Smooth muscle cell (in vitro differentiated cells): ENCODE measurements around the gene DGUOK. TPM values are rescaled to one million over a fixed set of nuclear protein-coding genes. Genes with fewer than 3 reads are reported as not detected.
A peak's percentile ranks its signal among the peaks of the same experiment; 100 is the strongest.

ENCODE experiments used
- DNase-seq: peaks from one replicate; lab custom pipeline; 2025; ENCODE audit not compliant: unreplicated experiment; lab: John Stamatoyannopoulos, UW
- H2AFZ ChIP-seq: fragments of 200-600 bp; sonication (generic); 2 replicates; pipeline ENCODE4 v1.6.0; 2016; ENCODE audit warnings: antibody characterized with exemption, low read depth, mild to moderate bottlenecking
- H3F3A ChIP-seq: fragments of 200-600 bp; sonication (generic); 2 replicates; pipeline ENCODE4 v1.6.0; 2017; ENCODE audit warnings: antibody characterized with exemption, low read depth
- H3K27ac ChIP-seq: fragments of 200-600 bp; sonication (generic); 2 replicates; pipeline ENCODE4 v1.5.1; 2016; ENCODE audit warnings: low read depth, mild to moderate bottlenecking
- H3K27me3 ChIP-seq: fragments of 200-600 bp; sonication (generic); 2 replicates; pipeline ENCODE4 v1.6.1; 2016; ENCODE audit warnings: low read depth, mild to moderate bottlenecking
- H3K36me3 ChIP-seq: fragments of 200-600 bp; sonication (generic); 2 replicates; pipeline ENCODE4 v1.5.1; 2016; ENCODE audit warnings: low read depth
- H3K4me1 ChIP-seq: fragments of 200-600 bp; sonication (generic); 2 replicates; pipeline ENCODE4 v1.5.1; 2016; ENCODE audit warnings: low read depth
- H3K4me2 ChIP-seq: fragments of 200-600 bp; sonication (generic); 2 replicates; pipeline ENCODE4 v1.6.0; 2016; ENCODE audit warnings: mild to moderate bottlenecking
- H3K4me3 ChIP-seq: fragments of 200-600 bp; sonication (generic); 2 replicates; pipeline ENCODE4 v1.5.1; 2016; ENCODE audit warnings: mild to moderate bottlenecking
- H3K79me2 ChIP-seq: fragments of 200-600 bp; sonication (generic); 2 replicates; pipeline ENCODE4 v1.6.0; 2016; ENCODE audit warnings: low read depth, mild to moderate bottlenecking
- H3K9ac ChIP-seq: fragments of 200-600 bp; sonication (generic); 2 replicates; pipeline ENCODE4 v1.6.0; 2016; ENCODE audit warnings: low read depth
- H3K9me3 ChIP-seq: fragments of 200-600 bp; sonication (generic); replicated peaks from 2 replicates; pipeline ENCODE4 v1.5.1; 2016; ENCODE audit warnings: low read depth
- H4K20me1 ChIP-seq: fragments of 200-600 bp; sonication (generic); 2 replicates; pipeline ENCODE4 v1.6.0; 2016; ENCODE audit warnings: low read depth
- WGBS: methylation state at CpG from one replicate; pipeline ENCODE4 v1.1.7; 2016; ENCODE audit warnings: low lambda C conversion rate; 5-methylcytosine and 5-hydroxymethylcytosine counted together
- polyA plus RNA-seq: library from polyadenylated mRNA; unstranded; fragments of >200 nt; fragmentation: Nextera tagmentation; extraction: Ambion mirVana; gene quantifications from 2 replicates; pipeline ENCODE4 v1.2.1, GENCODE V29; 2016
- total RNA-seq: library from RNA; depleted of rRNA; stranded (reverse); fragments of >200 nt; gene quantifications from 2 replicates; pipeline ENCODE4 v1.2.3, GENCODE V29; 2014
- TF ChIP-seq, protein P1 (sequence below): fragments of 200-600 bp; sonication (generic); IDR thresholded peaks from 2 replicates; pipeline ENCODE4 v1.5.1; 2017; ENCODE audit warnings: borderline replicate concordance, mild to moderate bottlenecking, antibody characterized with exemption; ENCODE audit not compliant: insufficient read depth, poor library complexity, severe bottlenecking

Gene DGUOK
- total and polyA plus RNA-seq, 2 experiments from 2014 or later, result 112 to 154 TPM

DNA sequence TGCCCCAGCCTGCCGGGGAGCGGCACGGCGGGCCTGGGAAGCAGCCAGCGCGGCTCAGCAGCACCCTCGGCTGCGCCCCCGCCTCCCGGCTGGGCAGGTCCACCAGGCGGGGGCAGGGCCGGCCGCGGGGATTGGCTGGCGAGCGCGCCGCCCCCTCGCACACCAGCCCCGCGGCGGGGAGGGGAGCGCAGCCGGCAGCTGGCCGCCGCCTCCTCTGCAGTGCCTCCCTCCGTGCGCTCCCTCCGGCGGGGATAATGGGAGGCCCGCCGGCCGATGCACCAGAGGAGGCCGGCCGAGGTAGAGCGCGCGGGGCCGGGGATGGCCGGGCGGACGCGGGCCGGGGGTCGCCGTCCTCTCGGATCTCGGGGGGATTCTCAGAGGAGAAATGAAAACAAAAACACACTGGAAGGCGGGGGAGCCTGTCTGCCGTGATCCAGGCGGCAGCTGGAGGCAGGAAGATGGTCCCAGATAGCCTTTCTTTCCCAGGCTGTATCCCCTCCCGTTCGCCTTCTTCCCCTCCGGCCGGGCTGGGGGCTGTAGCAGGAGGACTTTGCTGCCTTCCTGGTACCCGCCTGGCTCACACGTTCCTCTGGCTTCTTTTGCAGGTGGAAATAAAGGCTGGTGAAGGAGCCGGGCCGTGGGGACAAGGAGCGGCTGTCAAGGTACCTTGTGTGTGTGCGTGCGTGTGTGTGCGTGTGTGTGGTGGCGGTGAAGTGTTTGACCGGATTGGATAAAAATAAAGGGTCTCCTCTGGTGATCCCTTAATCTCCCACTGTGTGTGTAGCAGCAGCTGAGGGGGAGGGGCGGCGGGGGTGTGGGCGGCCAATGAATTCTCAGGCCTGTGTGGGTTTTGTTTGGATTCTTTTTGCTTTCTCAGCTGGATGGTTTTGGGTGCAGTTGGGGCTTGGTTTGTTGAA is 76.1 kb downstream of the DGUOK start:
- peak overlapping the region; percentile 39 for H2AFZ ChIP-seq
- TF ChIP-seq, protein P1, sequence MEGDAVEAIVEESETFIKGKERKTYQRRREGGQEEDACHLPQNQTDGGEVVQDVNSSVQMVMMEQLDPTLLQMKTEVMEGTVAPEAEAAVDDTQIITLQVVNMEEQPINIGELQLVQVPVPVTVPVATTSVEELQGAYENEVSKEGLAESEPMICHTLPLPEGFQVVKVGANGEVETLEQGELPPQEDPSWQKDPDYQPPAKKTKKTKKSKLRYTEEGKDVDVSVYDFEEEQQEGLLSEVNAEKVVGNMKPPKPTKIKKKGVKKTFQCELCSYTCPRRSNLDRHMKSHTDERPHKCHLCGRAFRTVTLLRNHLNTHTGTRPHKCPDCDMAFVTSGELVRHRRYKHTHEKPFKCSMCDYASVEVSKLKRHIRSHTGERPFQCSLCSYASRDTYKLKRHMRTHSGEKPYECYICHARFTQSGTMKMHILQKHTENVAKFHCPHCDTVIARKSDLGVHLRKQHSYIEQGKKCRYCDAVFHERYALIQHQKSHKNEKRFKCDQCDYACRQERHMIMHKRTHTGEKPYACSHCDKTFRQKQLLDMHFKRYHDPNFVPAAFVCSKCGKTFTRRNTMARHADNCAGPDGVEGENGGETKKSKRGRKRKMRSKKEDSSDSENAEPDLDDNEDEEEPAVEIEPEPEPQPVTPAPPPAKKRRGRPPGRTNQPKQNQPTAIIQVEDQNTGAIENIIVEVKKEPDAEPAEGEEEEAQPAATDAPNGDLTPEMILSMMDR, result no peak
- H3K79me2 ChIP-seq, result peaks cover 39% of the 10 kb centered on the region
- H3F3A ChIP-seq, result peaks cover 11% of the 10 kb centered on the region
- H3K27me3 ChIP-seq, result no peaks in the 10 kb centered on the region
- 1% methylated on average over 41 of the region's 68 CpGs for WGBS
- peak overlapping the region; percentile 89 for H3K9ac ChIP-seq
- H4K20me1 ChIP-seq, result peaks cover 86% of the 10 kb centered on the region
- H3K4me3 ChIP-seq, result peak overlapping the region; percentile 84
- H3K27ac ChIP-seq, result peak overlapping the region; percentile 95
- no peaks in the 10 kb centered on the region for H3K9me3 ChIP-seq
- peak overlapping the region; percentile 100 for H3K4me2 ChIP-seq
- H3K36me3 ChIP-seq, result no peaks in the 10 kb centered on the region
- DNase-seq, result peak; percentile 67
- peaks cover 55% of the 10 kb centered on the region for H3K4me1 ChIP-seq

DNA sequence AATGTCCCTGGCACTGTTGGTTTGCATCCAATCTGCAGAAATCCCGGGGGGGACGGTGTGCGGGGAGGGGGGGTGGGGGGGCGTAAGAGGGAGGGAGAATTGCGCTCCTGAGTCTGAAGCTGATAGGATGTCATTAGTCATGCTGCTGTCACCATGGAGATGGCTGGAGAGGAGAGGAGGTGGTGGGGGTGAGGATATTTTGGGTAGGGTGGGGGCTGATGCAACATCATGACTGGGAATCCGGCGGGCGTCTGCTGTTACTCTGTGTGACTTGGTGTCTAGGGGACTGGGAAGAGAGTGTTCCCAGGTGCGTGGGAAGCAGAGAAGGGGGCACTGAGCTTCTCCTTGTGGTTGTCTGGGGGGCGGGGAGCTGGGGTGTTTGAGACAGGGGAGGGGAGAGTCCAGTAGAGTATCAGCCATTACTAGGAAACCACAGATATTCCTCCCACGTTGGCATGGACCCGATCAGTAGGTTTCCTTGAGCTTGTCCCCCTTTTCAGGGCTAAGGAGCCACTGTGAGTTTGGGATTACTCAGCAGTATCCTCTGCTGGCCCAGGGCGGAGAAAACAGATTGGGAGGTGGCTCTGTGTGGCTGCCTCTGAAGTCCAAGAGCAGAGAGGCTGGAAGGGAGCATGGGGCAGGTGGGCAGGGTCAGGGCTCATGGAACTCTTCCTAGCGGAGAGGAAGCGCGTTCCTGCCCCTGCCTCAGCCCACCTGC is 77.0 kb downstream of the DGUOK start:
- H2AFZ ChIP-seq, result no peak overlapping the region
- peak overlapping the region; percentile 100 for H3K4me2 ChIP-seq
- H3K4me1 ChIP-seq, result peaks cover 63% of the 10 kb centered on the region
- DNase-seq, result no peak
- H3K36me3 ChIP-seq, result no peaks in the 10 kb centered on the region
- peaks cover 16% of the 10 kb centered on the region for H3F3A ChIP-seq
- H3K79me2 ChIP-seq, result peaks cover 46% of the 10 kb centered on the region
- H3K9ac ChIP-seq, result peak overlapping the region; percentile 44
- TF ChIP-seq, protein P1, result no peak
- WGBS, result 16% methylated on average over 14 of the region's 16 CpGs
- peak overlapping the region; percentile 95 for H3K27ac ChIP-seq
- peaks cover 86% of the 10 kb centered on the region for H4K20me1 ChIP-seq
- H3K27me3 ChIP-seq, result no peaks in the 10 kb centered on the region
- peak overlapping the region; percentile 84 for H3K4me3 ChIP-seq
- no peaks in the 10 kb centered on the region for H3K9me3 ChIP-seq

DNA sequence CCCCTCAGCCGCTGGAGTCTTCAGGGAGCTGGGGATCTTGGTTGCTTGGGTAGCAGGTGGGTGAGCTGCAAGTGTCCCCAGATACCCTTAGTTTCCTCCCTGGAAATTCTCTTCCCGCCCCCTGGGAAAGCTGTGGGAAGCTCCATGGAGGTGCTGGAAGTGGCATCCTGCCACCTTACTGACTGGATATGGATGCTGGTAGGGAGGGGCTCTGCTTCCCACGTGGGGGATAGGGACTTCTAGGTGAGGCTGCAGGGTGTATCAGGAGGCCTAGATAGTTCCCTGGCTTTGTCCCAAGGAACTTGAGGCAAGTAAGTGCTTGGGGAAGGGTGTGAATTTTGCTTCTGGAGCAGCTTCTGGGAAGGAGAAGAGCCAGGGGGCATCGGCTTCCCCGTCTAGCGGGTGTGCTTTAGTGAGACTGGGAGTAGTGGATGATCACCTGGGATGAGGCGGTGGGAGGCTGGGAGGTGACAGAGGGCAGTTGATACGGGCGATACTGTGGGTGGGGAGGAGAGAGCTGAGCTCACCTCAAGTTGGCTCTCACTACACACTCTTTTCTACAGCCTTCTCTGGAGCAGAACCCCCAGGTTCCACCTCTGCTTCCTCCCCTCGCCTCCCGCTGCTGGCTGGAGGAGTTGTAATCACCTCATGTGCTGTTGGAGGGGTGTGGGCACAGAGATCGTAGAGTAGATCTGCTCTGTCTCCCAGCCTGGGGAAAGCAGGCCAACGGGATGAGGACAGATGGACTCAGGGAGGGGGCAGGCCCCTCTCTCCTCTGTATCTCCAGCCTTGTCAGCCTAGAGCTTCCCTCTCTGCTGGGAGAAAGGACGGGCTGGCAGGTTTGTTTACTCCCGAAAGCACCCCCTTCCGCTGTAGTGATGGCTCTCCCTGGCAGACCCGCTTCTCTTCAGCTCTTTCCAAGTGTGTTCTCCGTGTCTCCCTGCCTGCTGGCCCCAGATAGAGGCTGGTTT is 77.8 kb downstream of the DGUOK start:
- Histone ChIP-seq H3K27ac (peak overlapping the region; percentile 95), H3K9me3 (no peaks in the 10 kb centered on the region), H3K27me3 (no peaks in the 10 kb centered on the region), H4K20me1 (peaks cover 86% of the 10 kb centered on the region), H2AFZ (no peak overlapping the region), H3K4me2 (peak overlapping the region; percentile 100), H3K79me2 (peaks cover 52% of the 10 kb centered on the region), H3K36me3 (no peaks in the 10 kb centered on the region), H3F3A (peaks cover 16% of the 10 kb centered on the region), H3K4me3 (peak overlapping the region; percentile 84), H3K9ac (peak overlapping the region; percentile 44), H3K4me1 (peaks cover 70% of the 10 kb centered on the region)
- WGBS, result 64% methylated on average over 18 of the region's 18 CpGs
- TF ChIP-seq, protein P1, result no peak
- DNase-seq, result no peak
